SK-N-SH treated with all-trans-retinoic acid at 6 μM for 48 hours (cell line): Measurements from ENCODE around the gene GPX3.

Experiments
- ATAC-seq: fragments of 200-7000 bp; cut with Tn5 transposase; 3 replicates; pipeline ENCODE4 v1.9.1; 2020; ENCODE audit warnings: mild to moderate bottlenecking, moderate library complexity
- ARNTL ChIP-seq: fragments of 450-650 bp; formaldehyde crosslinking; IDR thresholded peaks from 2 replicates; pipeline ENCODE4 v1.5.0; 2020; ENCODE audit warnings: low read depth, mild to moderate bottlenecking, moderate library complexity, borderline replicate concordance
- CREB5 ChIP-seq: fragments of 250-450 bp; sonication (Bioruptor Pico); IDR thresholded peaks from 2 replicates; pipeline ENCODE4 v1.5.1; 2020; ENCODE audit warnings: low read depth, mild to moderate bottlenecking, moderate library complexity
- CSDC2 ChIP-seq: fragments of 250-450 bp; sonication (Bioruptor Pico); IDR thresholded peaks from 2 replicates; pipeline ENCODE4 v1.5.0; 2020; ENCODE audit warnings: mild to moderate bottlenecking, moderate library complexity
- CSRNP3 ChIP-seq: fragments of 250-450 bp; sonication (Bioruptor Pico); IDR thresholded peaks from 2 replicates; pipeline ENCODE4 v1.5.1; 2021; ENCODE audit warnings: mild to moderate bottlenecking, moderate library complexity
- ESRRG ChIP-seq: fragments of 250-450 bp; sonication (Bioruptor Pico); IDR thresholded peaks from 2 replicates; pipeline ENCODE4 v1.6.1; 2021; ENCODE audit warnings: mild to moderate bottlenecking
- GLIS3 ChIP-seq: fragments of 250-450 bp; sonication (Bioruptor Pico); IDR thresholded peaks from 2 replicates; pipeline ENCODE4 v1.5.0; 2020; ENCODE audit warnings: mild to moderate bottlenecking, moderate library complexity
- ISL1 ChIP-seq: fragments of 250-450 bp; sonication (Bioruptor Pico); IDR thresholded peaks from 2 replicates; pipeline ENCODE4 v2.1.2; 2022; ENCODE audit warnings: mild to moderate bottlenecking, moderate library complexity
- OSR1 ChIP-seq: fragments of 250-450 bp; sonication (Bioruptor Pico); IDR thresholded peaks from 2 replicates; pipeline ENCODE4 v1.8.0; 2022; ENCODE audit warnings: moderate library complexity, mild to moderate bottlenecking, inconsistent platforms
- PATZ1 ChIP-seq: fragments of 250-450 bp; sonication (Bioruptor Pico); IDR thresholded peaks from 2 replicates; pipeline ENCODE4 v1.8.0; 2020; ENCODE audit warnings: mild to moderate bottlenecking, moderate library complexity, borderline replicate concordance
- POU6F1 ChIP-seq: fragments of 250-450 bp; sonication (Bioruptor Pico); IDR thresholded peaks from 2 replicates; pipeline ENCODE4 v1.8.0; 2021; ENCODE audit warnings: low read depth, mild to moderate bottlenecking, moderate library complexity, borderline replicate concordance
- PPARA ChIP-seq: fragments of 250-450 bp; sonication (Bioruptor Pico); IDR thresholded peaks from 2 replicates; pipeline ENCODE4 v1.5.0; 2020; ENCODE audit warnings: mild to moderate bottlenecking, borderline replicate concordance
- RARB ChIP-seq: fragments of 250-450 bp; sonication (Bioruptor Pico); IDR thresholded peaks from 2 replicates; pipeline ENCODE4 v1.8.0; 2021; ENCODE audit warnings: mild to moderate bottlenecking, moderate library complexity
- SNAI2 ChIP-seq: fragments of 250-450 bp; sonication (Bioruptor Pico); IDR thresholded peaks from 2 replicates; pipeline ENCODE4 v1.5.0; 2020; ENCODE audit warnings: mild to moderate bottlenecking, moderate library complexity
- TCF4 ChIP-seq: fragments of 250-450 bp; sonication (Bioruptor Pico); IDR thresholded peaks from 2 replicates; pipeline ENCODE4 v1.8.0; 2021; ENCODE audit warnings: mild to moderate bottlenecking, moderate library complexity, borderline replicate concordance
- TOX ChIP-seq: fragments of 250-450 bp; sonication (Bioruptor Pico); IDR thresholded peaks from 2 replicates; pipeline ENCODE4 v1.8.0; 2021; ENCODE audit warnings: mild to moderate bottlenecking, moderate library complexity, borderline replicate concordance
- TSHZ2 ChIP-seq: fragments of 250-450 bp; sonication (Bioruptor Pico); IDR thresholded peaks from 2 replicates; pipeline ENCODE4 v1.5.0; 2020; ENCODE audit warnings: mild to moderate bottlenecking, moderate library complexity
- ZC3H10 ChIP-seq: fragments of 250-450 bp; sonication (Bioruptor Pico); IDR thresholded peaks from 2 replicates; pipeline ENCODE4 v1.5.1; 2021; ENCODE audit warnings: mild to moderate bottlenecking, moderate library complexity
- ZFP3 ChIP-seq: fragments of 250-450 bp; sonication (Bioruptor Pico); IDR thresholded peaks from 2 replicates; pipeline ENCODE4 v1.5.0; 2020; ENCODE audit warnings: mild to moderate bottlenecking, moderate library complexity
- ZFP30 ChIP-seq: fragments of 450-650 bp; formaldehyde crosslinking; IDR thresholded peaks from 2 replicates; pipeline ENCODE4 v1.5.0; 2022; ENCODE audit warnings: mild to moderate bottlenecking, moderate library complexity
- ZNF565 ChIP-seq: fragments of 450-650 bp; formaldehyde crosslinking; conservative IDR thresholded peaks from 2 replicates; pipeline ENCODE4 v1.5.0; 2020; ENCODE audit warnings: low read depth, mild to moderate bottlenecking, moderate library complexity
- ZNF70 ChIP-seq: fragments of 450-650 bp; formaldehyde crosslinking; IDR thresholded peaks from 2 replicates; pipeline ENCODE4 v1.5.0; 2020; ENCODE audit warnings: mild to moderate bottlenecking, moderate library complexity
- ZNF8 ChIP-seq: fragments of 450-650 bp; formaldehyde crosslinking; IDR thresholded peaks from 2 replicates; pipeline ENCODE4 v1.5.0; 2020; ENCODE audit warnings: mild to moderate bottlenecking, moderate library complexity

GPX3 gene

GRCh38 chr5:151007430-151008209, 12.8 kb upstream of the GPX3 start:
- no peak for ATAC-seq
- TF ChIP-seq OSR1 (CRISPR knock-in tag) (no peak), GLIS3 (no peak), TSHZ2 (no peak), ISL1 (no peak), ESRRG (CRISPR knock-in tag) (no peak), TCF4 (no peak), ZFP30 (no peak), ZNF565 (CRISPR knock-in tag) (no peak), ZFP3 (CRISPR knock-in tag) (no peak), TOX (CRISPR knock-in tag) (no peak), PATZ1 (CRISPR knock-in tag) (no peak), SNAI2 (CRISPR knock-in tag) (no peak), PPARA (CRISPR knock-in tag) (no peak), ZC3H10 (CRISPR knock-in tag) (no peak), CSDC2 (CRISPR knock-in tag) (no peak), ZNF70 (CRISPR knock-in tag) (no peak)

- no peak for ATAC-seq
- no peak for TF ChIP-seq ZNF70 (CRISPR knock-in tag)
- no peak for TF ChIP-seq ZNF8 (CRISPR knock-in tag)
- no peak for TF ChIP-seq ZFP3 (CRISPR knock-in tag)
- TF ChIP-seq TSHZ2 = no peak
- no peak for TF ChIP-seq TOX (CRISPR knock-in tag)
- TF ChIP-seq CREB5 (CRISPR knock-in tag) = no peak
- no peak for TF ChIP-seq ISL1
- TF ChIP-seq CSRNP3 (CRISPR knock-in tag) = no peak
- no peak for TF ChIP-seq CSDC2 (CRISPR knock-in tag)
- no peak for TF ChIP-seq OSR1 (CRISPR knock-in tag)
- no peak for TF ChIP-seq GLIS3
- TF ChIP-seq ZFP30 = no peak
- no peak for TF ChIP-seq ZNF565 (CRISPR knock-in tag)
- TF ChIP-seq ZC3H10 (CRISPR knock-in tag) = no peak
- no peak for TF ChIP-seq POU6F1 (CRISPR knock-in tag)
- no peak for TF ChIP-seq RARB (CRISPR knock-in tag)
- no peak for TF ChIP-seq TCF4
- no peak for TF ChIP-seq PPARA (CRISPR knock-in tag)
- no peak for TF ChIP-seq ARNTL
These were observed 12.2 kb upstream of the GPX3 start for GRCh38 chr5:151008210-151008491.
